Liver (tissue), 3 donors: ENCODE measurements around the gene ANO10.

Experiments
- EGR1 ChIP-seq, 2 donors: IDR thresholded peaks; 2 replicates each; pipeline ENCODE4 v1.6.1; 2016 to 2018; ENCODE audit warnings: antibody characterized with exemption in 2 of 2, low read depth in 2 of 2
- GABPA ChIP-seq, 2 donors: IDR thresholded peaks in 1 of 2; conservative IDR thresholded peaks in 1 of 2; 2 replicates each; pipeline ENCODE4 v1.6.1; 2016; ENCODE audit warnings: antibody characterized with exemption in 2 of 2, mild to moderate bottlenecking in 1 of 2, moderate library complexity in 1 of 2
- JUND ChIP-seq, 2 donors: IDR thresholded peaks; 2 replicates each; pipeline ENCODE4 v1.6.1; 2016; ENCODE audit warnings: antibody characterized with exemption in 2 of 2
- RAD21 ChIP-seq, 2 donors: IDR thresholded peaks; 2 replicates each; pipeline ENCODE4 v1.6.1; 2016; ENCODE audit warnings: antibody characterized with exemption in 2 of 2, mild to moderate bottlenecking in 2 of 2
- SP1 ChIP-seq: IDR thresholded peaks from 2 replicates; pipeline ENCODE4 v1.6.1; 2018; ENCODE audit warnings: antibody characterized with exemption, mild to moderate bottlenecking
- TF ChIP-seq, protein P1 (sequence below): fragments of 150-350 bp; IDR thresholded peaks from 2 replicates; pipeline ENCODE4 v1.5.1; 2017; ENCODE audit warnings: improper control_type of control experiment, low read depth, low read length; ENCODE audit not compliant: missing input control
- TF ChIP-seq, protein P2 (sequence below): IDR thresholded peaks from 2 replicates; pipeline ENCODE4 v1.6.1; 2016; ENCODE audit warnings: antibody characterized with exemption
- TF ChIP-seq, protein P3 (sequence below): IDR thresholded peaks from 2 replicates; pipeline ENCODE4 v1.6.1; 2016; ENCODE audit warnings: antibody characterized with exemption
- TF ChIP-seq, protein P4 (sequence below): IDR thresholded peaks from 2 replicates; pipeline ENCODE4 v1.6.1; 2016; ENCODE audit warnings: antibody characterized with exemption, mild to moderate bottlenecking
- TF ChIP-seq, protein P5 (sequence below): IDR thresholded peaks from 2 replicates; pipeline ENCODE4 v1.6.1; 2016; ENCODE audit warnings: antibody characterized with exemption
- donor health status: healthy.
- donor health status: healthy.

DNA sequence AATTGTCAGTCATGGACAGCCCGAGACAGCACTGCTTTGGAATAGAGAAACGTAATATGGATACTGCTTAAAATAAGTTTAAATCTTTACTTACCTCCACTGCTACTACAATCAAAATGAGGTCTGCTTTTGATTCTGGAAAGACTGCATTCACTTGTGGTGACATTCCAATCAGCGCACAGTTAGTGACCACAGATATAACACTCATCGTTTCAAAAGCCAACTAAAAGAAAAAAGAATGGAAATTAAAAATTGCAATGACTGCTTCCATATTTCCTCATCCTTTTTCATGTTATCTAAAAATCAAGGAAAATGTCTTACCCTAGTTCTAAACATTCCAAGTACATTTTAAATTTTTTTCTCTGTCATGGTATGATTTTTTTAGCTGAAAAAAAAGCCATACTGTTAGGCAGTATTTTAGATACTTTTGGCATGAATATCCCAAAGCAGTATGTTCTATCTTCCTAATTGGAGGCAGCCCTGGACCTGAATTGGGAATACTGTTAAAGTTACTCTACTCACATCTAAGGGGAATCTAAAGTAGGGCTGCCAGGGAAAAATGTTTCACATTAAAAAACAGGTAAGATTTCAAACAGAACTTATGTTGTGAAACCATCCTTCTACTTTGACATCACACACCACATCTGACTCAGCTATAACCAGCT is 72.1 kb downstream of the ANO10 start:
- TF ChIP-seq, protein P1, sequence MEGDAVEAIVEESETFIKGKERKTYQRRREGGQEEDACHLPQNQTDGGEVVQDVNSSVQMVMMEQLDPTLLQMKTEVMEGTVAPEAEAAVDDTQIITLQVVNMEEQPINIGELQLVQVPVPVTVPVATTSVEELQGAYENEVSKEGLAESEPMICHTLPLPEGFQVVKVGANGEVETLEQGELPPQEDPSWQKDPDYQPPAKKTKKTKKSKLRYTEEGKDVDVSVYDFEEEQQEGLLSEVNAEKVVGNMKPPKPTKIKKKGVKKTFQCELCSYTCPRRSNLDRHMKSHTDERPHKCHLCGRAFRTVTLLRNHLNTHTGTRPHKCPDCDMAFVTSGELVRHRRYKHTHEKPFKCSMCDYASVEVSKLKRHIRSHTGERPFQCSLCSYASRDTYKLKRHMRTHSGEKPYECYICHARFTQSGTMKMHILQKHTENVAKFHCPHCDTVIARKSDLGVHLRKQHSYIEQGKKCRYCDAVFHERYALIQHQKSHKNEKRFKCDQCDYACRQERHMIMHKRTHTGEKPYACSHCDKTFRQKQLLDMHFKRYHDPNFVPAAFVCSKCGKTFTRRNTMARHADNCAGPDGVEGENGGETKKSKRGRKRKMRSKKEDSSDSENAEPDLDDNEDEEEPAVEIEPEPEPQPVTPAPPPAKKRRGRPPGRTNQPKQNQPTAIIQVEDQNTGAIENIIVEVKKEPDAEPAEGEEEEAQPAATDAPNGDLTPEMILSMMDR, result no peak
- TF ChIP-seq, protein P2, sequence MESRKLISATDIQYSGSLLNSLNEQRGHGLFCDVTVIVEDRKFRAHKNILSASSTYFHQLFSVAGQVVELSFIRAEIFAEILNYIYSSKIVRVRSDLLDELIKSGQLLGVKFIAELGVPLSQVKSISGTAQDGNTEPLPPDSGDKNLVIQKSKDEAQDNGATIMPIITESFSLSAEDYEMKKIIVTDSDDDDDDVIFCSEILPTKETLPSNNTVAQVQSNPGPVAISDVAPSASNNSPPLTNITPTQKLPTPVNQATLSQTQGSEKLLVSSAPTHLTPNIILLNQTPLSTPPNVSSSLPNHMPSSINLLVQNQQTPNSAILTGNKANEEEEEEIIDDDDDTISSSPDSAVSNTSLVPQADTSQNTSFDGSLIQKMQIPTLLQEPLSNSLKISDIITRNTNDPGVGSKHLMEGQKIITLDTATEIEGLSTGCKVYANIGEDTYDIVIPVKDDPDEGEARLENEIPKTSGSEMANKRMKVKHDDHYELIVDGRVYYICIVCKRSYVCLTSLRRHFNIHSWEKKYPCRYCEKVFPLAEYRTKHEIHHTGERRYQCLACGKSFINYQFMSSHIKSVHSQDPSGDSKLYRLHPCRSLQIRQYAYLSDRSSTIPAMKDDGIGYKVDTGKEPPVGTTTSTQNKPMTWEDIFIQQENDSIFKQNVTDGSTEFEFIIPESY, result no peak
- TF ChIP-seq SP1 (no peak), RAD21 (IDR thresholded peaks at IDR 0.05) (no peak), JUND (IDR thresholded peaks at IDR 0.05) (no peak), EGR1 (IDR thresholded peaks at IDR 0.05; ENCODE audit: low read depth in 2 of 2) (no peak), GABPA (IDR thresholded peaks at IDR 0.05 in 1 of 2, conservative IDR thresholded peaks at IDR 0.05 in 1 of 2) (no peak)
- TF ChIP-seq, protein P3, sequence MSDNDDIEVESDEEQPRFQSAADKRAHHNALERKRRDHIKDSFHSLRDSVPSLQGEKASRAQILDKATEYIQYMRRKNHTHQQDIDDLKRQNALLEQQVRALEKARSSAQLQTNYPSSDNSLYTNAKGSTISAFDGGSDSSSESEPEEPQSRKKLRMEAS, result no peak
- TF ChIP-seq, protein P4, sequence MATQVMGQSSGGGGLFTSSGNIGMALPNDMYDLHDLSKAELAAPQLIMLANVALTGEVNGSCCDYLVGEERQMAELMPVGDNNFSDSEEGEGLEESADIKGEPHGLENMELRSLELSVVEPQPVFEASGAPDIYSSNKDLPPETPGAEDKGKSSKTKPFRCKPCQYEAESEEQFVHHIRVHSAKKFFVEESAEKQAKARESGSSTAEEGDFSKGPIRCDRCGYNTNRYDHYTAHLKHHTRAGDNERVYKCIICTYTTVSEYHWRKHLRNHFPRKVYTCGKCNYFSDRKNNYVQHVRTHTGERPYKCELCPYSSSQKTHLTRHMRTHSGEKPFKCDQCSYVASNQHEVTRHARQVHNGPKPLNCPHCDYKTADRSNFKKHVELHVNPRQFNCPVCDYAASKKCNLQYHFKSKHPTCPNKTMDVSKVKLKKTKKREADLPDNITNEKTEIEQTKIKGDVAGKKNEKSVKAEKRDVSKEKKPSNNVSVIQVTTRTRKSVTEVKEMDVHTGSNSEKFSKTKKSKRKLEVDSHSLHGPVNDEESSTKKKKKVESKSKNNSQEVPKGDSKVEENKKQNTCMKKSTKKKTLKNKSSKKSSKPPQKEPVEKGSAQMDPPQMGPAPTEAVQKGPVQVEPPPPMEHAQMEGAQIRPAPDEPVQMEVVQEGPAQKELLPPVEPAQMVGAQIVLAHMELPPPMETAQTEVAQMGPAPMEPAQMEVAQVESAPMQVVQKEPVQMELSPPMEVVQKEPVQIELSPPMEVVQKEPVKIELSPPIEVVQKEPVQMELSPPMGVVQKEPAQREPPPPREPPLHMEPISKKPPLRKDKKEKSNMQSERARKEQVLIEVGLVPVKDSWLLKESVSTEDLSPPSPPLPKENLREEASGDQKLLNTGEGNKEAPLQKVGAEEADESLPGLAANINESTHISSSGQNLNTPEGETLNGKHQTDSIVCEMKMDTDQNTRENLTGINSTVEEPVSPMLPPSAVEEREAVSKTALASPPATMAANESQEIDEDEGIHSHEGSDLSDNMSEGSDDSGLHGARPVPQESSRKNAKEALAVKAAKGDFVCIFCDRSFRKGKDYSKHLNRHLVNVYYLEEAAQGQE, result no peak
- TF ChIP-seq, protein P5, sequence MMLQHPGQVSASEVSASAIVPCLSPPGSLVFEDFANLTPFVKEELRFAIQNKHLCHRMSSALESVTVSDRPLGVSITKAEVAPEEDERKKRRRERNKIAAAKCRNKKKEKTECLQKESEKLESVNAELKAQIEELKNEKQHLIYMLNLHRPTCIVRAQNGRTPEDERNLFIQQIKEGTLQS, result no peak
